ENCODE results near the gene SULT2A1. TPM values are rescaled to one million over a fixed set of nuclear protein-coding genes. Genes with fewer than 3 reads are reported as not detected.

Gene SULT2A1
- total RNA-seq, 1 donor: not detected

- H3K4me3 ChIP-seq (ENCODE audit: low read depth, low read length): no peak within 1 kb of the TSS
- DNase-seq (ENCODE audit: low read depth): no peak
- TF ChIP-seq CTCF (IDR thresholded peaks at IDR 0.05; ENCODE audit: insufficient read depth, low read length): no peak
These were observed 64.6 kb downstream of the SULT2A1 start, which contains the start of gene CRX for GRCh38 chr19:47821460-47822020. Gene CRX (plus strand): TSS chr19:47821937. CDS start chr19:47834444, 12,507 bp downstream.

Other genes starting within 250 kb of the SULT2A1 start
- 70.4 and 110 TPM in 2 replicates for gene EHD2, start 172.9 kb downstream of the SULT2A1 start, total RNA-seq (ENCODE audit: low replicate concordance)
- 105 and 151 TPM in 2 replicates for gene NOP53, start 140.8 kb downstream of the SULT2A1 start, total RNA-seq (ENCODE audit: low replicate concordance)
- gene SELENOW, start 107.6 kb downstream of the SULT2A1 start, total RNA-seq (ENCODE audit: low replicate concordance): 62.9 and 154 TPM in 2 replicates
- gene TPRX1, start 81.8 kb downstream of the SULT2A1 start, total RNA-seq (ENCODE audit: low replicate concordance): not detected in 2 replicates
- not detected in 2 replicates for gene CRX, start 64.4 kb downstream of the SULT2A1 start, total RNA-seq (ENCODE audit: low replicate concordance)
- gene TPRX2, start 27.1 kb downstream of the SULT2A1 start, total RNA-seq (ENCODE audit: low replicate concordance): not detected in 2 replicates
- gene BSPH1, start 105.9 kb upstream of the SULT2A1 start, total RNA-seq (ENCODE audit: low replicate concordance): not detected in 2 replicates
- not detected in 2 replicates for gene ELSPBP1, start 108.3 kb upstream of the SULT2A1 start, total RNA-seq (ENCODE audit: low replicate concordance)
- not detected in 2 replicates for gene CABP5, start 157.8 kb upstream of the SULT2A1 start, total RNA-seq (ENCODE audit: low replicate concordance)
- 6.3 and 23.6 TPM in 2 replicates for gene PLA2G4C, start 224.5 kb upstream of the SULT2A1 start, total RNA-seq (ENCODE audit: low replicate concordance)